Measurements from ENCODE around the gene ANGPTL2.

Gene ANGPTL2

DNA sequence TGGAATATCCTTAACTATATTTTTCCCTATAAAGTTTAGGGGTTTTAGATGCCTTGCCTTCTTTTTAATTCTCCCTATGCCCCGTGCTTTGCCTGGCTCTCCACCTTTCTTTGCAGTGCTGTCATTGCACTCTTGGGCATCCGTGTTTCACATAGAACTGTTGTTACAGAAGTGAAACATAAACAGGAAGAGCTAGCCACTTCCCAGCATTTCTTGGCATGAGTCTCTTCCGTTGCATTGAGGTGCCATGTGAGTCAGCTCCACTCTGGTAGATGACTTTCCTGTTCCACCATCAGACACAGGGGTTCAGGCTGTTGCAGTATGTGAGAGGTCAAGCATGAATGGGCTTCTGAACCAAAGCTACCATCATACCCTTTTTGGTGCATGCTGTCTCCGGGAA lies 73.4 kb downstream of the ANGPTL2 start:
- in situ Hi-C loops (cut with HindIII; ENCODE audit: low sequenced_read_pairs), result no loop called here
- no peak overlapping the region for H3K4me3 ChIP-seq (ENCODE audit: low read depth, low read length)
- TF ChIP-seq CTCF (IDR thresholded peaks at IDR 0.05; ENCODE audit: low read depth, low read length, missing control alignments), result peak; percentile 41
- peak; percentile 64 for DNase-seq (ENCODE audit: low read depth)

- H3K4me3 ChIP-seq (ENCODE audit: low read depth, low read length), result no peak overlapping the region
- TF ChIP-seq CTCF (IDR thresholded peaks at IDR 0.05; ENCODE audit: low read depth, low read length, missing control alignments), result no peak
- in situ Hi-C loops (cut with HindIII; ENCODE audit: low sequenced_read_pairs), result no loop called here
- no peak for DNase-seq (ENCODE audit: low read depth)
Observed at GRCh38 chr9:127047971-127048370, 74.5 kb downstream of the ANGPTL2 start.

DNA sequence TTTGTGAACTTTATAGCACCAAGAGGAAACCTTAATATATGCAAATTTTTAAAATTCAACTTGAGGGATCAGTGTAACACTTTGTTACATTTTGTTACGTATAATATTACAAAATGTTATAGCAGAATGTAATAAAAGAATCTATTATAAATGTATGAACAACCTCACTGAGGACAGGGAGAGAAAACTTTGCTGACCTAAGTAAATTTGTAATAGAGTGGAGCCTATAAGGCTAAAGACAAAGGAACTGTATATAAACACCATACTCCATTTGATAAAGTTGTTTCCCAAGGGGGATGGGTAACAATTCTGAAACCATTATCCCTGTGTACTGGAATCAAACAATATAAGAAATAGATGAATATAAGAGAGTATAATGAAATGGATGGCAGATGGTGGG lies 77.3 kb downstream of the ANGPTL2 start:
- H3K4me3 ChIP-seq (ENCODE audit: low read depth, low read length), result no peak overlapping the region
- in situ Hi-C loops (cut with HindIII; ENCODE audit: low sequenced_read_pairs), result no loop called here
- no peak for TF ChIP-seq CTCF (IDR thresholded peaks at IDR 0.05; ENCODE audit: low read depth, low read length, missing control alignments)
- DNase-seq (ENCODE audit: low read depth), result no peak

DNA sequence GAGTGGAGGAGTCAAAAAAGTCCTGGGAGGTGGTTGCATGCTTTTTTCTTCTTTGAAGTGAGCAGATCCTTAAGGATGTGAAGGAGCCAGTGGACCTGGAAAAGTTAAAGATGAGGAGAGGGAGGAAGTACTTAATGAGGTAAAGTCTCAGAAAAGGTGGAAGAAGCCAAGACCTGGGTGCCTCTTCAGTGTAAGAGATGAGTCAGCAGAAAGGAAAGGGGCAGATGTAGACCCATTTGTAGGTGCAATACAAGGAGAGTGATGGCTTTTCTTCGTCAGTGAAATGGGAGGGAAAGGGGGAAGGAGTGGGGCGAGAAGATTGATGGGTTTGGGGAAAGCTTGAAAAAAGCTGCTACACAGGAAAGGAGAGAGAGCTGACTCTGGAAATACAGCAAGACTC lies 82.9 kb downstream of the ANGPTL2 start:
- no peak for DNase-seq (ENCODE audit: low read depth)
- in situ Hi-C loops (cut with HindIII; ENCODE audit: low sequenced_read_pairs), result no loop called here
- no peak for TF ChIP-seq CTCF (IDR thresholded peaks at IDR 0.05; ENCODE audit: low read depth, low read length, missing control alignments)
- no peak overlapping the region for H3K4me3 ChIP-seq (ENCODE audit: low read depth, low read length)

DNA sequence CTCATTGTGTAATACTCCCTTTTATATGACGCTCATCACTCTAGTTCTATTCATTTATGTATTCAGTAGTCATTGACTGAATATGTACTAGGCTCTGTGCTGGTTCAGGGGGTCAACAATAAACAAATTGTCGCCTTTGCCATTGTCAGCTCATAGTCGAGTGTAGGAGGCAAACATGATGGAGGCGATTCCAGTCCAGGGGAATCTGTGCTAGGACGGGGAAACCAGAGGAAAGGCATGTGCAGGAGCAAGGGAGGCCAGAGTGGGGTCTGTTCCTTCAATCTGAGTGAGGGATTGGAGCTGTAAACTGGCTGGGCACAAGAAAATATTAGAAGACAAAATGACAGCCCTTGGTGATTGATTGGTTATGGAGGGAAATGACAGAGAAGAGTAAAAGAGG lies 83.9 kb downstream of the ANGPTL2 start:
- in situ Hi-C loops (cut with HindIII; ENCODE audit: low sequenced_read_pairs), result no loop called here
- DNase-seq (ENCODE audit: low read depth), result no peak
- H3K4me3 ChIP-seq (ENCODE audit: low read depth, low read length), result no peak overlapping the region
- TF ChIP-seq CTCF (IDR thresholded peaks at IDR 0.05; ENCODE audit: low read depth, low read length, missing control alignments), result no peak

All from astrocyte of the cerebellum (primary cell).